Measurements from ENCODE around the gene C1QTNF12. TPM values are rescaled to one million over a fixed set of nuclear protein-coding genes. Genes with fewer than 3 reads are reported as not detected.
"Not testable (repeated sequence)": the region's sequence is repeated elsewhere in the genome, so short reads cannot be mapped to it uniquely, and the experiment has no call there.

C1QTNF12 gene
- total RNA-seq, 2 experiments from 2014 or later, result 2.0 to 4.2 TPM

- CTCF ChIA-PET; H3K4me3 Mint-ChIP-seq; H3K9me3 Mint-ChIP-seq; H3K36me3 Mint-ChIP-seq (ENCODE audit: low read depth); H3K27me3 Mint-ChIP-seq; DNase-seq; POLR2A ChIA-PET; H3K27ac Mint-ChIP-seq: not testable (repeated sequence)
- peaks cover 16% of the 10 kb centered on the region for H3K4me1 Mint-ChIP-seq
These were observed 1.7 kb upstream of the C1QTNF12 start for GRCh38 chr1:1248009-1248913.

GRCh38 chr1:1247341-1247913, 905 bp upstream of the C1QTNF12 start:
- CTCF ChIA-PET, result no interaction called here
- Mint-ChIP-seq H3K4me3 (no peak overlapping the region), H3K9me3 (no peaks in the 10 kb centered on the region), H3K27me3 (peaks cover 4% of the 10 kb centered on the region), H3K4me1 (peaks cover 16% of the 10 kb centered on the region), H3K27ac (no peak overlapping the region), H3K36me3 (ENCODE audit: low read depth) (no peaks in the 10 kb centered on the region)
- DNase-seq, result no peak
- POLR2A ChIA-PET, result no interaction called here

GRCh38 chr1:1245817-1246576, 525 bp downstream of the C1QTNF12 start:
- Mint-ChIP-seq H3K36me3 (ENCODE audit: low read depth) (no peaks in the 10 kb centered on the region), H3K27ac (no peak overlapping the region), H3K4me1 (peaks cover 12% of the 10 kb centered on the region), H3K27me3 (peaks cover 4% of the 10 kb centered on the region), H3K4me3 (no peak overlapping the region), H3K9me3 (no peaks in the 10 kb centered on the region)
- DNase-seq, result no peak
- ChIA-PET POLR2A (no interaction called here), CTCF (no interaction called here)

- Mint-ChIP-seq H3K27ac (no peak overlapping the region), H3K4me1 (peaks cover 6% of the 10 kb centered on the region), H3K9me3 (no peaks in the 10 kb centered on the region), H3K4me3 (no peak overlapping the region), H3K27me3 (peaks cover 4% of the 10 kb centered on the region), H3K36me3 (ENCODE audit: low read depth) (no peaks in the 10 kb centered on the region)
- CTCF ChIA-PET, result no interaction called here
- POLR2A ChIA-PET, result no interaction called here
- DNase-seq, result no peak
These were observed 1.2 kb downstream of the C1QTNF12 start for GRCh38 chr1:1245178-1245816.

- H3K36me3 Mint-ChIP-seq (ENCODE audit: low read depth), result no peaks in the 10 kb centered on the region
- no peak overlapping the region for H3K4me3 Mint-ChIP-seq
- peaks cover 4% of the 10 kb centered on the region for H3K27me3 Mint-ChIP-seq
- no peaks in the 10 kb centered on the region for H3K4me1 Mint-ChIP-seq
- POLR2A ChIA-PET, result interaction anchor here (1.4 kb wide), 1 partner anchor 29 kb away, joined by 4 read pairs; the partner anchor contains the start of gene UBE2J2
- H3K27ac Mint-ChIP-seq, result no peak overlapping the region
- CTCF ChIA-PET, result no interaction called here
- no peak for DNase-seq
- no peaks in the 10 kb centered on the region for H3K9me3 Mint-ChIP-seq
These were observed 2.2 kb downstream of the C1QTNF12 start for GRCh38 chr1:1244192-1244811.

GRCh38 chr1:1243807-1244191, 2.7 kb downstream of the C1QTNF12 start:
- POLR2A ChIA-PET, result interaction anchor here (1.4 kb wide), 1 partner anchor 30 kb away, joined by 4 read pairs; the partner anchor contains the start of gene UBE2J2
- DNase-seq, result no peak
- H3K4me3 Mint-ChIP-seq, result no peak overlapping the region
- CTCF ChIA-PET, result no interaction called here
- H3K36me3 Mint-ChIP-seq (ENCODE audit: low read depth), result no peaks in the 10 kb centered on the region
- H3K27me3 Mint-ChIP-seq, result peaks cover 4% of the 10 kb centered on the region
- H3K27ac Mint-ChIP-seq, result no peak overlapping the region
- H3K4me1 Mint-ChIP-seq, result no peaks in the 10 kb centered on the region
- no peaks in the 10 kb centered on the region for H3K9me3 Mint-ChIP-seq

- POLR2A ChIA-PET, result interaction anchor here (1.4 kb wide), 1 partner anchor 30 kb away, joined by 4 read pairs; the partner anchor contains the start of gene UBE2J2
- Mint-ChIP-seq H3K4me3 (no peak overlapping the region), H3K27me3 (peaks cover 4% of the 10 kb centered on the region), H3K4me1 (no peaks in the 10 kb centered on the region), H3K9me3 (no peaks in the 10 kb centered on the region), H3K36me3 (ENCODE audit: low read depth) (no peaks in the 10 kb centered on the region), H3K27ac (no peak overlapping the region)
- CTCF ChIA-PET, result no interaction called here
- DNase-seq, result no peak
These were observed 3.3 kb downstream of the C1QTNF12 start for GRCh38 chr1:1243266-1243660.

GRCh38 chr1:1242461-1243265, 3.9 kb downstream of the C1QTNF12 start:
- DNase-seq, result no peak
- Mint-ChIP-seq H3K4me1 (no peaks in the 10 kb centered on the region), H3K27me3 (peaks cover 4% of the 10 kb centered on the region), H3K9me3 (no peaks in the 10 kb centered on the region), H3K4me3 (no peak overlapping the region), H3K27ac (no peak overlapping the region), H3K36me3 (ENCODE audit: low read depth) (no peaks in the 10 kb centered on the region)
- ChIA-PET POLR2A (no interaction called here), CTCF (interaction anchor here (0.9 kb wide), 1 partner anchor 120 kb away, joined by 4 read pairs; no protein-coding TSS in a partner anchor)

- Mint-ChIP-seq H3K4me1 (no peaks in the 10 kb centered on the region), H3K9me3 (no peaks in the 10 kb centered on the region), H3K4me3 (no peak overlapping the region), H3K27me3 (no peaks in the 10 kb centered on the region), H3K27ac (no peak overlapping the region), H3K36me3 (ENCODE audit: low read depth) (no peaks in the 10 kb centered on the region)
- no peak for DNase-seq
- ChIA-PET CTCF (interaction anchor here (0.9 kb wide), 1 partner anchor 119 kb away, joined by 4 read pairs; no protein-coding TSS in a partner anchor), POLR2A (interaction anchor here (0.5 to 1.4 kb wide), 2 partner anchors 10 to 162 kb away, joined by 3 read pairs; partner anchors contain the start of genes B3GALT6 and SDF4)
These were observed 4.8 kb downstream of the C1QTNF12 start for GRCh38 chr1:1241588-1242219.

GRCh38 chr1:1240822-1241587, 5.5 kb downstream of the C1QTNF12 start:
- Mint-ChIP-seq H3K27ac (no peak overlapping the region), H3K4me1 (no peaks in the 10 kb centered on the region), H3K9me3 (no peaks in the 10 kb centered on the region), H3K27me3 (no peaks in the 10 kb centered on the region), H3K4me3 (no peak overlapping the region), H3K36me3 (ENCODE audit: low read depth) (no peaks in the 10 kb centered on the region)
- CTCF ChIA-PET, result no interaction called here
- no peak for DNase-seq
- POLR2A ChIA-PET, result interaction anchor here (1.4 kb wide), 1 partner anchor 9 kb away, joined by 3 read pairs; the partner anchor contains the start of genes B3GALT6 and SDF4

- Mint-ChIP-seq H3K9me3 (no peaks in the 10 kb centered on the region), H3K27ac (no peak overlapping the region), H3K4me3 (no peak overlapping the region), H3K36me3 (ENCODE audit: low read depth) (no peaks in the 10 kb centered on the region), H3K27me3 (no peaks in the 10 kb centered on the region), H3K4me1 (no peaks in the 10 kb centered on the region)
- ChIA-PET CTCF (no interaction called here), POLR2A (interaction anchor here (1.4 kb wide), 1 partner anchor 9 kb away, joined by 3 read pairs; the partner anchor contains the start of genes B3GALT6 and SDF4)
- DNase-seq, result no peak
These were observed 6.2 kb downstream of the C1QTNF12 start for GRCh38 chr1:1240348-1240732.

All from activated CD4-positive, alpha-beta memory T cell treated with anti-CD3 and anti-CD28 coated beads, Interleukin-2, amount 10 ng/mL, durations not matched to agents 7 days and 5 days (primary cell).